ENCODE data around the gene HSD3B7.

The HSD3B7 gene

DNA sequence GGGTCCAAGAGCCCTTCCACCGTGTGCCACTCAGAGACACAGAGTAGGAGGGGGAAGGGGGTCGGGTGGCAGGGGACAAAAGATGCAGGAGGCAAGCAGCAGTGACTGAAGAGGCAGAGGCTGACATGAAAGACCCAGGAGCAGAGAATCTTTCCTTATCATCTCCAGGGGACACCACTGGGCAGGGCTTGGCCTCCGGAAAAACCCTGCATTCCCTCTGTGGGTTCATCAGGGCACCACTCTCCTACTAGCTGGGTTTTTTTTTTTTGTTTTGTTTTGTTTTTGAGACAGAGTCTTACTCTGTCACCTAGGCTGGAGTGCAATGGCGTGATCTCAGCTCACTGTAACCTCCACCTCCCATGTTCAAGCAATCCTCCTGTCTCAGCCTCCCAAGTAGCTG lies 46.3 kb downstream of the HSD3B7 start:
- H3K4me3 ChIP-seq (ENCODE audit: low read depth, low read length, poor library complexity, severe bottlenecking): no peak overlapping the region
- no peaks in the 10 kb centered on the region for H4K20me1 ChIP-seq (ENCODE audit: insufficient read depth, low read length)
- H3K27me3 ChIP-seq (ENCODE audit: insufficient read depth, low read length): no peaks in the 10 kb centered on the region
- H3K9ac ChIP-seq (ENCODE audit: low read length): no peak overlapping the region
- H3F3A ChIP-seq (ENCODE audit: insufficient read depth, low read length): no peaks in the 10 kb centered on the region
- peaks cover 17% of the 10 kb centered on the region for H3K4me1 ChIP-seq (ENCODE audit: insufficient read depth, low read length, severe bottlenecking)
- H2AFZ ChIP-seq (ENCODE audit: low read length): no peak overlapping the region
- no peaks in the 10 kb centered on the region for H3K9me3 ChIP-seq (ENCODE audit: low read length)
- TF ChIP-seq CTCF (IDR thresholded peaks at IDR 0.05; ENCODE audit: low read length) (no peak), EZH2 (IDR thresholded peaks at IDR 0.05; ENCODE audit: borderline replicate concordance, low read length) (no peak)
- H3K36me3 ChIP-seq (ENCODE audit: insufficient read depth, low read length): no peaks in the 10 kb centered on the region; the same call in 1 of the 2 replicates
- no peaks in the 10 kb centered on the region for H3K79me2 ChIP-seq (ENCODE audit: insufficient read depth, low read length)
- H3K4me2 ChIP-seq (ENCODE audit: low read length): no peak overlapping the region
- H3K9me2 ChIP-seq (ENCODE audit: low read depth, low read length): no peaks in the 10 kb centered on the region
- no peak overlapping the region for H3K27ac ChIP-seq (ENCODE audit: low read depth, low read length, poor library complexity, severe bottlenecking)

DNA sequence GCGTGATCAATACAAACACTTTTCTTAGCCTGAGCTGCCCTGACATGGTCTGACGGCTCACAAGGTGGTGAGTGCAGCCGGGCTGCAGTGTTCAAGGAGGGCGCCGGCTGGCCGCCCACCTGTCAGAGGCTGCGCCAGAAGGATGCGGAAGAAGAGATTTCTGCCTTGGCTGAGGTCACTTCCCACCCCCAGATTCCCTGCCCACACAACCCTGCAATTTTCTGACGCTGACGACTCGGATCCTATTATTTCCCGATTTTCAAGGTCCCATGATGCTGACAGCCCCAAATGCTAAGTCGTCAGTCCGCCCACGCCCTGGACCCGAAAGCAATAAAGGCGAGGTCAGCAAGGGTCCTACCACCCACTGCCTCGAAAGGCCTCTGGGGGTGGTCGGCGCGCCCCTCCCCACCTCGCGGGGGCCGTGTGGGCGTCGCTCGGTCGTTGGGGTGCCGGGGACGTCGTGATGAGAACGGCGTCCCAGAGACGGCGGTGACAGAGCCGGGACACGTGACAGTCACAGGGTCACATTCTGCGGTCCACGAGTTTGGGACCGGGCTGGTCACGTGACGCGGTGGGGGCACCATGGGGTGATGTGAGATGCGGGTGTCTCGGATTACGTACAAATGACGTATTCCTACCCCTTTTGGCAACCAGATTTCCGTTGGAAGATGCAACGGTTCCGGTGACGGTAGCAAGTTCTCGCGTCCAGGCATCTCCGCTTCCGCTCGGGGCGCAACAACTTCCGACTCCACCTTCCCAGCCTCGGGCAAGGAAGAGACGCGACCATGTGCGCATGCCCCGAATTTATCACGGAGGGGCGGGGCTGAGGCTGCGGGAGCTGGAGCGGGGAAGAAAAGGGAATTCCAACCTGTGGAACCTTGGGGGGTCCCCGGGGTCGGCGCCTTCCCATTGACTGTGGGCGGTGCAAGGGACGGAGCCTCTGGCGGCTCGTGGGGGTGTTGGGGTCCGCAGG lies 48.0 kb downstream of the HSD3B7 start, which contains the start of gene STX4:
TSS of gene STX4 (plus strand) at position 823 of the 973 bp plus-strand sequence. CDS start 248 bp downstream, outside the sequence.
- peak within 1 kb of the TSS; percentile 87 for H3K4me2 ChIP-seq (ENCODE audit: low read length)
- H3K27me3 ChIP-seq (ENCODE audit: insufficient read depth, low read length): no peaks in the 10 kb centered on the region
- H3K79me2 ChIP-seq (ENCODE audit: insufficient read depth, low read length): no peaks in the 10 kb centered on the region
- H3K9ac ChIP-seq (ENCODE audit: low read length): peak within 1 kb of the TSS; percentile 76
- no peak within 1 kb of the TSS for H3K27ac ChIP-seq (ENCODE audit: low read depth, low read length, poor library complexity, severe bottlenecking)
- TF ChIP-seq CTCF (IDR thresholded peaks at IDR 0.05; ENCODE audit: low read length) (no peak), EZH2 (IDR thresholded peaks at IDR 0.05; ENCODE audit: borderline replicate concordance, low read length) (no peak)
- peaks cover 17% of the 10 kb centered on the region for H3K4me1 ChIP-seq (ENCODE audit: insufficient read depth, low read length, severe bottlenecking)
- no peaks in the 10 kb centered on the region for H3F3A ChIP-seq (ENCODE audit: insufficient read depth, low read length)
- no peaks in the 10 kb centered on the region; the same call in 1 of the 2 replicates for H3K36me3 ChIP-seq (ENCODE audit: insufficient read depth, low read length)
- peak within 1 kb of the TSS; percentile 96 for H3K4me3 ChIP-seq (ENCODE audit: low read depth, low read length, poor library complexity, severe bottlenecking)
- H3K9me2 ChIP-seq (ENCODE audit: low read depth, low read length): no peaks in the 10 kb centered on the region
- no peaks in the 10 kb centered on the region for H4K20me1 ChIP-seq (ENCODE audit: insufficient read depth, low read length)
- H2AFZ ChIP-seq (ENCODE audit: low read length): peak within 1 kb of the TSS; percentile 22; the same call in 1 of the 2 replicates
- H3K9me3 ChIP-seq (ENCODE audit: low read length): no peaks in the 10 kb centered on the region

DNA sequence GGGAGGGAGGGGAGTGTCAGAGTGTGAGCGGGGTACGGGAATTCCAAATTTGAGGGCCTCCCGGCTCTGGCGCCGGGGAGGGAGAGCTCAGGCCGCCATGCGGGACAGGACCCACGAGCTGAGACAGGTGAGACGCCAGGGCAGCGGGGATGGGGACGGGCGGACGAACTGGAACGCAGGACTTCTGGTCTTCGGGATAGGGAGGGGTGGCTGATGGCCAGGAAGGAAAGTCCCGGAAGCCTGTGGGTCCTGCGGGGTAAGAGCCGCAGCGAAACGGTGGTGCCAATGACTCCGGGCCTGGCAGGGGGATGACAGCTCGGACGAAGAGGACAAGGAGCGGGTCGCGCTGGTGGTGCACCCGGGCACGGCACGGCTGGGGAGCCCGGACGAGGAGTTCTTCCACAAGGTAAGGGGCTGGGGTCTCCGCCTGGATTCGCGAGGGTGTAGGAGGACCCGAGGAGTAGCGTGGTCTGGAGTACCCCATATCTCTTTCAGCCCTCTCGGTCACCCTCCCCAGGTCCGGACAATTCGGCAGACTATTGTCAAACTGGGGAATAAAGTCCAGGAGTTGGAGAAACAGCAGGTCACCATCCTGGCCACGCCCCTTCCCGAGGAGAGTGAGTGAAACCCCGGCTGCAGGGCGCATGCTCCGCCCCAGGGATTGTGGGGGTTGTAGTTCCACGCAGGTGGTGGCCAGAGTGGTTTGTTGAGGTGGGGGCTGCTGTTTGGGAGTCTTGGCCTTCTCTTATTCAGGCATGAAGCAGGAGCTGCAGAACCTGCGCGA lies 48.9 kb downstream of the HSD3B7 start:
- Histone ChIP-seq H3K27ac (ENCODE audit: low read depth, low read length, poor library complexity, severe bottlenecking) (no peak overlapping the region), H3K27me3 (ENCODE audit: insufficient read depth, low read length) (no peaks in the 10 kb centered on the region), H3K9me3 (ENCODE audit: low read length) (no peaks in the 10 kb centered on the region), H3K9ac (ENCODE audit: low read length) (peak overlapping the region; percentile 76), H2AFZ (ENCODE audit: low read length) (peak overlapping the region; percentile 22; the same call in 1 of the 2 replicates), H3K4me1 (ENCODE audit: insufficient read depth, low read length, severe bottlenecking) (peaks cover 17% of the 10 kb centered on the region), H3K4me2 (ENCODE audit: low read length) (peak overlapping the region; percentile 87), H4K20me1 (ENCODE audit: insufficient read depth, low read length) (no peaks in the 10 kb centered on the region), H3K9me2 (ENCODE audit: low read depth, low read length) (no peaks in the 10 kb centered on the region), H3K36me3 (ENCODE audit: insufficient read depth, low read length) (peaks cover 5% of the 10 kb centered on the region; the same call in 1 of the 2 replicates), H3K4me3 (ENCODE audit: low read depth, low read length, poor library complexity, severe bottlenecking) (peak overlapping the region; percentile 96), H3F3A (ENCODE audit: insufficient read depth, low read length) (no peaks in the 10 kb centered on the region), H3K79me2 (ENCODE audit: insufficient read depth, low read length) (no peaks in the 10 kb centered on the region)
- TF ChIP-seq CTCF (IDR thresholded peaks at IDR 0.05; ENCODE audit: low read length) (no peak), EZH2 (IDR thresholded peaks at IDR 0.05; ENCODE audit: borderline replicate concordance, low read length) (no peak)
